ENCODE data around the gene ARHGEF37.
A peak's percentile ranks its signal among the peaks of the same experiment; 100 is the strongest.

ARHGEF37 gene

GRCh38 chr5:149549461-149550267 is 31.6 kb upstream of the ARHGEF37 start:
- Histone ChIP-seq H3K4me1 (ENCODE audit: control insufficient read depth in 5 of 5, insufficient read depth in 5 of 5, low read length in 5 of 5) (peaks cover 2 to 46% (median 40%) of the 10 kb centered on the region in 5 donors), H3K27me3 (ENCODE audit: control insufficient read depth in 5 of 5, insufficient read depth in 4 of 5, low read length in 5 of 5) (no peaks in the 10 kb centered on the region), H3K36me3 (ENCODE audit: control insufficient read depth in 5 of 5, insufficient read depth in 5 of 5, low read length in 5 of 5) (peaks cover 3 to 26% (median 11%) of the 10 kb centered on the region in 5 donors), H3K9ac (ENCODE audit: low read length in 5 of 5) (peak overlapping the region; percentile 99 to 100 (median 100)), H3K4me3 (ENCODE audit: low read depth in 1 of 5, low read length in 5 of 5) (peak overlapping the region; percentile 96 to 100 (median 99)), H3K27ac (ENCODE audit: low read depth, low read length) (peak overlapping the region; percentile 94), H3K9me3 (ENCODE audit: control insufficient read depth in 5 of 5, low read length in 5 of 5) (no peaks in the 10 kb centered on the region)

DNA sequence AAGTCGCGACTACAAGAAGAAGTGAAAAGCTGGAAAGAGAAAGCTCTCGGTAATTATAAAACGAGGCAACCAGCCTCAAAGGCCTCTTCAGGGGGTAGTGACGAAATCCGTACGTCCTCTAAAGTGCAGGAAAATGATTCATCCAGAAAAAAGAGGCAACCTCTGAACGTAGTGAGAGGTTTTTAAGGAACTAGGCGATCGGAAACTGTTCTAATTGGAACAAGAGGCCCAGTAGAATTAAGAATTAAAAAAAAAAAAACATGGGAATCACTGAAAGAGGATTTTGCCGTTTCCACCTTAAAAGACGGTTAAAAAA is 31.1 kb upstream of the ARHGEF37 start:
- H3K4me1 ChIP-seq (ENCODE audit: control insufficient read depth in 5 of 5, insufficient read depth in 5 of 5, low read length in 5 of 5): peaks cover 2 to 41% (median 38%) of the 10 kb centered on the region in 5 donors
- H3K9ac ChIP-seq (ENCODE audit: low read length in 5 of 5): peak overlapping the region; percentile 99 to 100 (median 100)

GRCh38 chr5:149550594-149551226 is 30.6 kb upstream of the ARHGEF37 start:
- Histone ChIP-seq H3K4me3 (ENCODE audit: low read depth in 1 of 5, low read length in 5 of 5) (peak overlapping the region; percentile 96 to 100 (median 99)), H3K27me3 (ENCODE audit: control insufficient read depth in 5 of 5, insufficient read depth in 4 of 5, low read length in 5 of 5) (no peaks in the 10 kb centered on the region), H3K4me1 (ENCODE audit: control insufficient read depth in 5 of 5, insufficient read depth in 5 of 5, low read length in 5 of 5) (peaks cover 0 to 37% (median 34%) of the 10 kb centered on the region in 5 donors), H3K27ac (ENCODE audit: low read depth, low read length) (peak overlapping the region; percentile 94), H3K9ac (ENCODE audit: low read length in 5 of 5) (peak overlapping the region; percentile 99 to 100 (median 100)), H3K9me3 (ENCODE audit: control insufficient read depth in 5 of 5, low read length in 5 of 5) (no peaks in the 10 kb centered on the region), H3K36me3 (ENCODE audit: control insufficient read depth in 5 of 5, insufficient read depth in 5 of 5, low read length in 5 of 5) (peaks cover 0 to 15% (median 3%) of the 10 kb centered on the region in 5 donors)

More for the DNA sequence above, 31.1 kb upstream of the ARHGEF37 start:
- Histone ChIP-seq H3K4me3 (ENCODE audit: low read depth in 1 of 5, low read length in 5 of 5) (peak overlapping the region; percentile 96 to 100 (median 99)), H3K27ac (ENCODE audit: low read depth, low read length) (peak overlapping the region; percentile 94), H3K9me3 (ENCODE audit: control insufficient read depth in 5 of 5, low read length in 5 of 5) (no peaks in the 10 kb centered on the region), H3K27me3 (ENCODE audit: control insufficient read depth in 5 of 5, insufficient read depth in 4 of 5, low read length in 5 of 5) (no peaks in the 10 kb centered on the region), H3K36me3 (ENCODE audit: control insufficient read depth in 5 of 5, insufficient read depth in 5 of 5, low read length in 5 of 5) (peaks cover 3 to 20% (median 8%) of the 10 kb centered on the region in 5 donors)

DNA sequence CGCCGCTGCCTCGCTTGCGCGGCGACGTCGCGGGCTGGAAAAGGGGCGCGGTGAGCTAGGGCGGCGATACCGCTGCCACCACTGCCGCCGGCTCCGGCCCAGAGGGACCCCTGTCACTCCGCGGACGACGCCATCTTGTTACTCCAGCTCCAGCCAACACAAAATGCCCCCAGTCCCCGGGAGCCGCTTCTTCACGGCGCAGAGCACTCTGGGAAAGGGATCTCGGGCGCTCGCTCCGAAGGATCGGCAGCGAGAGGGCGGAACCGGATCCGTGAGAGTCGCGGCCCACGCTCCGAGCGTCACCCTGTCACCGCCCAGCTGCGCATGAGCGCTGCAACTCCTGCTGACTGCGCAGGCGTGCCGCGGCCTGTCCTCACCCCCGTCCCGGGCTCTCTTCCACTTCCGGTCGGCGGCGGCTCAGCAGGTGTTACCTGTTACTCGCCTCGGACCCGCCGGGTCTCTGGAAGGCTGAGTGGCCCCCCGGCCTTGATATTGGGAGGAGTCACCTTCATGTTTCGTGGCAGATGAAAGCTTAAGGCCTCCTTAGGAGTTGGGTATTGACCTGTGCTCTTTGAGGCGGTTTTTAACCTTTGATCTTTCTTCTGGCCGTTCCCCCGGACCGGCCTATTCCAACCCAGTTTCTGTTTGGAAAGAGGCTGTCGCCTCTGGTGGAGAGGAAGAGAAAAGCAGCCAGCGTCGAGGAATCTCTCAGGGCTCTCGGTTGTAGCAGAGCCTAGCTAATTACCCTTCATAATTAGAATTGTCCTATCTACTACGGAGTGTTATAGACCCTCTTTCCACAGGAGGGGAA is 29.9 kb upstream of the ARHGEF37 start, which contains the start of gene CSNK1A1:
TSS of gene CSNK1A1 (minus strand) at position 213 of the 811 bp plus-strand sequence. CDS start 475 bp downstream, outside the sequence.
- Histone ChIP-seq H3K9ac (ENCODE audit: low read length in 5 of 5) (peak within 1 kb of the TSS; percentile 99 to 100 (median 100)), H3K36me3 (ENCODE audit: control insufficient read depth in 5 of 5, insufficient read depth in 5 of 5, low read length in 5 of 5) (peaks cover 0 to 8% (median 3%) of the 10 kb centered on the region in 5 donors), H3K27ac (ENCODE audit: low read depth, low read length) (peak within 1 kb of the TSS; percentile 94), H3K27me3 (ENCODE audit: control insufficient read depth in 5 of 5, insufficient read depth in 4 of 5, low read length in 5 of 5) (no peaks in the 10 kb centered on the region), H3K4me3 (ENCODE audit: low read depth in 1 of 5, low read length in 5 of 5) (peak within 1 kb of the TSS; percentile 96 to 100 (median 99)), H3K4me1 (ENCODE audit: control insufficient read depth in 5 of 5, insufficient read depth in 5 of 5, low read length in 5 of 5) (peaks cover 0 to 36% (median 34%) of the 10 kb centered on the region in 5 donors), H3K9me3 (ENCODE audit: control insufficient read depth in 5 of 5, low read length in 5 of 5) (no peaks in the 10 kb centered on the region)

DNA sequence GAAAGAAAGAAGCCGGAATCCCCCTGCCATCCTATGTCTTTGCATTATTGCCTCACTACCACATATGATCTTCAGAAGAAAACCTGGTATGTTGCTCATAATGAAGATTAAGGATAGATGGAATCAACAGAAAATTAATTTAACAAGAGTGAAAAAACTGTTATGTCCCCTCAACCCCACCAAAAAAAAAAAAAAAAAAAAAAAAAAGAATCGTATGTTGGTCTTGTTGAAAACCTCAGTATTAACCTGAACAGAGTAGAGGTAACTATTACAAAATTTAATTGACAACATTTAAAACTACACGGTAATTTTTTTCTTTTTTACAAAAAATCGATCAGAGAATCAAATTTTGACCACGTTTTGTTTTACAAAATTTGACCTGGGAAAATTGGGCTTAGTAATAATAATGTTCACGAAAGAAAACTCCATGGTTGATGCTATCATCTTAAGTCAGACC is 29.2 kb upstream of the ARHGEF37 start:
- Histone ChIP-seq H3K36me3 (ENCODE audit: control insufficient read depth in 5 of 5, insufficient read depth in 5 of 5, low read length in 5 of 5) (peaks cover 0 to 6% (median 1%) of the 10 kb centered on the region in 5 donors), H3K9ac (ENCODE audit: low read length in 5 of 5) (peak overlapping the region; percentile 40 to 100 (median 100)), H3K27ac (ENCODE audit: low read depth, low read length) (peak overlapping the region; percentile 94), H3K4me3 (ENCODE audit: low read depth in 1 of 5, low read length in 5 of 5) (peak overlapping the region; percentile 81 to 100 (median 99)), H3K9me3 (ENCODE audit: control insufficient read depth in 5 of 5, low read length in 5 of 5) (no peaks in the 10 kb centered on the region), H3K27me3 (ENCODE audit: control insufficient read depth in 5 of 5, insufficient read depth in 4 of 5, low read length in 5 of 5) (no peaks in the 10 kb centered on the region), H3K4me1 (ENCODE audit: control insufficient read depth in 5 of 5, insufficient read depth in 5 of 5, low read length in 5 of 5) (peaks cover 0 to 31% (median 29%) of the 10 kb centered on the region in 5 donors)

DNA sequence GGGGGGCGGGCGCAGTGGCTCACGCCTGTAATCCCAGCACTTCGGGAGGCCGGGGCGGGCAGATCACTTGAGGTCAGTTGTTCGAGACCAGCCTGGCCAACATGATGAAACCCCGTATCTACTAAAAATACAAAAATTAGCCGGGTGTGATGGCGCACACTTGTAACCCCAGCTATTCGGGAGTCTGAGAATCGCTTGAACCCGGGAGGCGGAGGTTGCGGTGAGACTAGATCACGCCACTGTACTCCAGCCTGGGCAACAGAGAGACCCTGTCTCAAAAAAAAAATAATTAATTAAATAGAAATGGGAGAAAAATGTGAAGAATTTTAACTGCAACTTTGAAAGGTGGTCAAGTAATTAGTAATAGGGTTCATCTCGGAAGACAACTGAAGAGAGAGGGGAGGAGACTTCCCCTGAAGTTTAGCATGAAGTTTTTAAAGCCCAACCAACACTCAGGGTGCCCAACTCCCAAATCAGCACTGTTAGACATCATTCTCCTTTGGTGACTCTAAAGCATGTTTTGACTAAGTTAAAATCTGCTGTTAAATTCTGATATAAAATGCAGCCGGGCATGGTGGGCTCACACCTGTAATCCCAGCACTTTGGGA is 28.6 kb upstream of the ARHGEF37 start:
- Histone ChIP-seq H3K27me3 (ENCODE audit: control insufficient read depth in 5 of 5, insufficient read depth in 4 of 5, low read length in 5 of 5) (no peaks in the 10 kb centered on the region), H3K27ac (ENCODE audit: low read depth, low read length) (no peak overlapping the region), H3K36me3 (ENCODE audit: control insufficient read depth in 5 of 5, insufficient read depth in 5 of 5, low read length in 5 of 5) (peaks cover 0 to 4% (median 0%) of the 10 kb centered on the region in 5 donors)

GRCh38 chr5:149559706-149560105 is 21.6 kb upstream of the ARHGEF37 start:
- no peaks in the 10 kb centered on the region for H3K9me3 ChIP-seq (ENCODE audit: control insufficient read depth in 5 of 5, low read length in 5 of 5)
- H3K4me1 ChIP-seq (ENCODE audit: control insufficient read depth in 5 of 5, insufficient read depth in 5 of 5, low read length in 5 of 5): peaks cover 2 to 26% (median 22%) of the 10 kb centered on the region in 5 donors
- H3K27ac ChIP-seq (ENCODE audit: low read depth, low read length): no peak overlapping the region
- no peaks in the 10 kb centered on the region for H3K27me3 ChIP-seq (ENCODE audit: control insufficient read depth in 5 of 5, insufficient read depth in 4 of 5, low read length in 5 of 5)
- H3K36me3 ChIP-seq (ENCODE audit: control insufficient read depth in 5 of 5, insufficient read depth in 5 of 5, low read length in 5 of 5): no peaks in the 10 kb centered on the region
- H3K4me3 ChIP-seq (ENCODE audit: low read depth in 1 of 5, low read length in 5 of 5): no peak overlapping the region
- H3K9ac ChIP-seq (ENCODE audit: low read length in 5 of 5): no peak overlapping the region

More for the DNA sequence above, 28.6 kb upstream of the ARHGEF37 start:
- peaks cover 0 to 26% (median 26%) of the 10 kb centered on the region in 5 donors for H3K4me1 ChIP-seq (ENCODE audit: control insufficient read depth in 5 of 5, insufficient read depth in 5 of 5, low read length in 5 of 5)
- H3K9me3 ChIP-seq (ENCODE audit: control insufficient read depth in 5 of 5, low read length in 5 of 5): no peaks in the 10 kb centered on the region
- H3K4me3 ChIP-seq (ENCODE audit: low read depth in 1 of 5, low read length in 5 of 5): no peak overlapping the region
- H3K9ac ChIP-seq (ENCODE audit: low read length in 5 of 5): no peak overlapping the region

GRCh38 chr5:149561848-149562247 is 19.4 kb upstream of the ARHGEF37 start:
- Histone ChIP-seq H3K36me3 (ENCODE audit: control insufficient read depth in 5 of 5, insufficient read depth in 5 of 5, low read length in 5 of 5) (no peaks in the 10 kb centered on the region), H3K4me1 (ENCODE audit: control insufficient read depth in 5 of 5, insufficient read depth in 5 of 5, low read length in 5 of 5) (peaks cover 2 to 26% (median 22%) of the 10 kb centered on the region in 5 donors), H3K4me3 (ENCODE audit: low read depth in 1 of 5, low read length in 5 of 5) (no peak overlapping the region), H3K27ac (ENCODE audit: low read depth, low read length) (peak overlapping the region; percentile 54), H3K9me3 (ENCODE audit: control insufficient read depth in 5 of 5, low read length in 5 of 5) (no peaks in the 10 kb centered on the region), H3K27me3 (ENCODE audit: control insufficient read depth in 5 of 5, insufficient read depth in 4 of 5, low read length in 5 of 5) (no peaks in the 10 kb centered on the region), H3K9ac (ENCODE audit: low read length in 5 of 5) (peak overlapping the region in 1 of 5 donors; percentile 4)

DNA sequence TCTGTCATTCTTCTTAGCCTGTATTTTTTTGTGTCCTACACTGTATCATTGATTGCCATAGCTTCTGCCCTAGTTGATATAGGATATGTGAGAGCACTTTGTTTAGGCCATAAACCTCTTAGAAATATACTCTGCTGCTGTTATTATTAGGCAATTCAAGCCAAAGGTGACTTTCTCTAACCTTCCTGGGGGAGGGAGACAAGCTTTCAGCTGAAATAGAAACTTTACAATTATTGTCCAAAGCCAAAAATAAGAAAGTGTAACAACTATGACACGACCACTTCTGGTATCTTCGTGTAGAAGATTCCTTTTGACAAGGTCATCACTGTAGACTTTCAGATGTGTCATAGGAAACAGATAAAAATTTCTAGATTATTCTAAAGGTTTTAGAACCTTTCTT is 17.8 kb upstream of the ARHGEF37 start:
- no peaks in the 10 kb centered on the region for H3K36me3 ChIP-seq (ENCODE audit: control insufficient read depth in 5 of 5, insufficient read depth in 5 of 5, low read length in 5 of 5)
- H3K27me3 ChIP-seq (ENCODE audit: control insufficient read depth in 5 of 5, insufficient read depth in 4 of 5, low read length in 5 of 5): no peaks in the 10 kb centered on the region
- no peak overlapping the region for H3K4me3 ChIP-seq (ENCODE audit: low read depth in 1 of 5, low read length in 5 of 5)
- peaks cover 2 to 26% (median 22%) of the 10 kb centered on the region in 5 donors for H3K4me1 ChIP-seq (ENCODE audit: control insufficient read depth in 5 of 5, insufficient read depth in 5 of 5, low read length in 5 of 5)
- H3K9ac ChIP-seq (ENCODE audit: low read length in 5 of 5): peak overlapping the region in 1 of 5 donors; percentile 3
- peak overlapping the region; percentile 45 for H3K27ac ChIP-seq (ENCODE audit: low read depth, low read length)
- H3K9me3 ChIP-seq (ENCODE audit: control insufficient read depth in 5 of 5, low read length in 5 of 5): no peaks in the 10 kb centered on the region
